WTC11 (cell line): Measurements from ENCODE around the gene SNAP25. TPM values are rescaled to one million over a fixed set of nuclear protein-coding genes. Genes with fewer than 3 reads are reported as not detected.

ENCODE experiments used
- ATAC-seq: fragments of 200-7000 bp; cut with Tn5 transposase; 2 replicates; pipeline ENCODE4 v1.10.0; 2021; ENCODE audit warnings: mild to moderate bottlenecking, moderate library complexity
- CTCF ChIA-PET: fragments of 300-600 bp; sonication (Branson Sonifier 250); formaldehyde crosslinking; loops from one replicate; lab custom pipeline; 2021; ENCODE audit warnings: antibody characterized with exemption; lab: Charles Lee
- POLR2A ChIA-PET: fragments of 350-600 bp; sonication (Branson Sonifier 250); formaldehyde crosslinking; loops from one replicate; lab custom pipeline; 2021; ENCODE audit warnings: antibody characterized with exemption; lab: Charles Lee
- DNase-seq: peaks from one replicate; pipeline ENCODE4 v3.0.0; 2021; ENCODE audit warnings: low spot score
- H3K27ac Mint-ChIP-seq: 2 replicates; pipeline ENCODE4 v1.8.0; 2021; ENCODE audit warnings: mixed read lengths
- H3K27me3 Mint-ChIP-seq: 2 replicates; pipeline ENCODE4 v1.8.0; 2021; ENCODE audit warnings: low read depth, mild to moderate bottlenecking, moderate library complexity, mixed read lengths
- H3K36me3 Mint-ChIP-seq: 2 replicates; pipeline ENCODE4 v1.8.0; 2021; ENCODE audit warnings: mixed read lengths
- H3K4me1 Mint-ChIP-seq: 2 replicates; pipeline ENCODE4 v1.8.0; 2022; ENCODE audit warnings: mixed read lengths
- H3K4me3 Mint-ChIP-seq: 2 replicates; pipeline ENCODE4 v1.8.0; 2021; ENCODE audit warnings: mild to moderate bottlenecking, moderate library complexity, mixed read lengths
- H3K9me3 Mint-ChIP-seq: 2 replicates; pipeline ENCODE4 v1.8.0; 2021; ENCODE audit warnings: mixed read lengths
- AR ChIP-seq: fragments of 250-450 bp; sonication (Bioruptor Pico); IDR thresholded peaks from 2 replicates; pipeline ENCODE4 v1.9.0; 2021; ENCODE audit warnings: mild to moderate bottlenecking
- ATF2 ChIP-seq: sonication (generic); formaldehyde crosslinking; IDR thresholded peaks from 2 replicates; pipeline ENCODE4 v1.8.1; 2022; ENCODE audit warnings: low read depth, missing genetic modification reagents, borderline replicate concordance
- CBFB ChIP-seq: sonication (generic); formaldehyde crosslinking; IDR thresholded peaks from 2 replicates; pipeline ENCODE4 v1.8.1; 2022; ENCODE audit warnings: mild to moderate bottlenecking, low read depth, missing genetic modification reagents
- CREM ChIP-seq: sonication (generic); formaldehyde crosslinking; IDR thresholded peaks from 2 replicates; pipeline ENCODE4 v1.8.1; 2022; ENCODE audit warnings: mild to moderate bottlenecking, missing genetic modification reagents, moderate library complexity
- E2F5 ChIP-seq: sonication (generic); formaldehyde crosslinking; IDR thresholded peaks from 2 replicates; pipeline ENCODE4 v1.8.1; 2022; ENCODE audit warnings: mild to moderate bottlenecking, moderate library complexity, missing genetic modification reagents
- ELF4 ChIP-seq: sonication (generic); formaldehyde crosslinking; IDR thresholded peaks from 2 replicates; pipeline ENCODE4 v1.8.1; 2022; ENCODE audit warnings: low read depth, mild to moderate bottlenecking, moderate library complexity, missing genetic modification reagents
- ETV6 ChIP-seq: sonication (generic); formaldehyde crosslinking; IDR thresholded peaks from 2 replicates; pipeline ENCODE4 v1.8.1; 2022; ENCODE audit warnings: mild to moderate bottlenecking, missing genetic modification reagents
- FOXJ3 ChIP-seq: sonication (generic); formaldehyde crosslinking; IDR thresholded peaks from 2 replicates; pipeline ENCODE4 v1.9.0; 2021; ENCODE audit warnings: missing genetic modification reagents, mild to moderate bottlenecking, borderline replicate concordance
- HMGXB4 ChIP-seq: sonication (generic); formaldehyde crosslinking; IDR thresholded peaks from 2 replicates; pipeline ENCODE4 v1.8.1; 2023; ENCODE audit warnings: mild to moderate bottlenecking, moderate library complexity, missing genetic modification reagents
- IRF1 ChIP-seq: sonication (generic); formaldehyde crosslinking; IDR thresholded peaks from 2 replicates; pipeline ENCODE4 v1.8.0; 2023; ENCODE audit warnings: missing genetic modification reagents
- IRF2 ChIP-seq: sonication (generic); formaldehyde crosslinking; IDR thresholded peaks from 2 replicates; pipeline ENCODE4 v1.8.0; 2022; ENCODE audit warnings: low read depth, missing genetic modification reagents, borderline replicate concordance
- MAX ChIP-seq: sonication (generic); formaldehyde crosslinking; IDR thresholded peaks from 2 replicates; pipeline ENCODE4 v1.8.0; 2022; ENCODE audit warnings: mild to moderate bottlenecking, missing genetic modification reagents
- NFATC4 ChIP-seq: fragments of 250-450 bp; sonication (Bioruptor Pico); IDR thresholded peaks from 2 replicates; pipeline ENCODE4 v1.9.0; 2021; ENCODE audit warnings: mild to moderate bottlenecking
- NFE2L1 ChIP-seq: sonication (generic); formaldehyde crosslinking; IDR thresholded peaks from 2 replicates; pipeline ENCODE4 v1.8.1; 2023; ENCODE audit warnings: missing genetic modification reagents
- NR3C1 ChIP-seq: sonication (generic); formaldehyde crosslinking; conservative IDR thresholded peaks from 2 replicates; pipeline ENCODE4 v1.8.1; 2023; ENCODE audit warnings: low read depth, mild to moderate bottlenecking, missing genetic modification reagents
- SMAD3 ChIP-seq: sonication (generic); formaldehyde crosslinking; IDR thresholded peaks from 2 replicates; pipeline ENCODE4 v1.8.0; 2022; ENCODE audit warnings: missing genetic modification reagents, mild to moderate bottlenecking, borderline replicate concordance
- SMAD4 ChIP-seq: sonication (generic); formaldehyde crosslinking; IDR thresholded peaks from 2 replicates; pipeline ENCODE4 v1.8.0; 2022; ENCODE audit warnings: mild to moderate bottlenecking, missing genetic modification reagents
- SOX15 ChIP-seq: fragments of 250-450 bp; sonication (Bioruptor Pico); IDR thresholded peaks from 2 replicates; pipeline ENCODE4 v1.9.0; 2021; ENCODE audit warnings: mild to moderate bottlenecking
- STAT6 ChIP-seq: sonication (generic); formaldehyde crosslinking; conservative IDR thresholded peaks from 2 replicates; pipeline ENCODE4 v1.8.1; 2023; ENCODE audit warnings: mild to moderate bottlenecking, low read depth, missing genetic modification reagents, moderate library complexity
- ZNF121 ChIP-seq: sonication (generic); formaldehyde crosslinking; IDR thresholded peaks from 2 replicates; pipeline ENCODE4 v1.8.0; 2023; ENCODE audit warnings: missing genetic modification reagents
- ZNF263 ChIP-seq: sonication (generic); formaldehyde crosslinking; IDR thresholded peaks from 2 replicates; pipeline ENCODE4 v1.8.1; 2022; ENCODE audit warnings: low read depth, mild to moderate bottlenecking, moderate library complexity, missing genetic modification reagents
- ZNF416 ChIP-seq: fragments of 250-450 bp; sonication (Bioruptor Pico); IDR thresholded peaks from 2 replicates; pipeline ENCODE4 v1.9.0; 2021; ENCODE audit warnings: mild to moderate bottlenecking, inconsistent platforms
- ZNF671 ChIP-seq: fragments of 250-450 bp; sonication (Bioruptor Pico); IDR thresholded peaks from 2 replicates; pipeline ENCODE4 v1.8.0; 2021; ENCODE audit warnings: mild to moderate bottlenecking
- total RNA-seq: library from RNA; stranded (reverse); gene quantifications from 3 replicates; pipeline ENCODE4 v1.2.3, GENCODE V29; 2021

The SNAP25 gene
- total RNA-seq, 1 experiment from 2014 or later, result 0.72 TPM

GRCh38 chr20:10300582-10301446 is 82.2 kb downstream of the SNAP25 start (continued):
- TF ChIP-seq ATF2, result no peak
- TF ChIP-seq ZNF263 (CRISPR knock-in tag), result no peak
- TF ChIP-seq CBFB (CRISPR knock-in tag), result no peak
- TF ChIP-seq SOX15, result no peak
- TF ChIP-seq HMGXB4 (CRISPR knock-in tag), result no peak
- no peak for TF ChIP-seq IRF1 (CRISPR knock-in tag)

- H3K27me3 Mint-ChIP-seq, result peaks cover 30% of the 10 kb centered on the region
- TF ChIP-seq ZNF121, result no peak
- no peak for TF ChIP-seq SMAD4
- TF ChIP-seq CBFB (CRISPR knock-in tag), result no peak
- no peak for TF ChIP-seq FOXJ3
- no peak for TF ChIP-seq NFE2L1 (CRISPR knock-in tag)
- TF ChIP-seq ETV6 (CRISPR knock-in tag), result no peak
- TF ChIP-seq NR3C1 (CRISPR knock-in tag), result no peak
- TF ChIP-seq IRF2, result no peak
- no peak for TF ChIP-seq E2F5 (CRISPR knock-in tag)
- no peak for TF ChIP-seq ZNF416
- no peak for TF ChIP-seq MAX (CRISPR knock-in tag)
- TF ChIP-seq ZNF671 (CRISPR knock-in tag), result no peak
- TF ChIP-seq AR (CRISPR knock-in tag), result no peak
- TF ChIP-seq SMAD3, result no peak
- no peak for TF ChIP-seq STAT6
- no peak for TF ChIP-seq ELF4 (CRISPR knock-in tag)
- TF ChIP-seq IRF1 (CRISPR knock-in tag), result no peak
- no peak for TF ChIP-seq NFATC4 (CRISPR knock-in tag)
- TF ChIP-seq CREM (CRISPR knock-in tag), result no peak
- H3K4me1 Mint-ChIP-seq, result peaks cover 35% of the 10 kb centered on the region
- ChIA-PET POLR2A (no interaction called here), CTCF (no interaction called here)
- no peaks in the 10 kb centered on the region for H3K36me3 Mint-ChIP-seq
- DNase-seq (no peak), ATAC-seq (no peak)
- H3K9me3 Mint-ChIP-seq, result peaks cover 4% of the 10 kb centered on the region; the same call in 1 of the 2 replicates
- H3K27ac Mint-ChIP-seq, result no peak overlapping the region
- no peak overlapping the region for H3K4me3 Mint-ChIP-seq
These were observed 85.2 kb downstream of the SNAP25 start for GRCh38 chr20:10303852-10304251.
